Liver (tissue), 9 donors: ENCODE measurements around the gene NOTCH4. TPM values are rescaled to one million over a fixed set of nuclear protein-coding genes. Genes with fewer than 3 reads are reported as not detected.
A peak's percentile ranks its signal among the peaks of the same experiment; 100 is the strongest.

ENCODE experiments used
- DNase-seq: peaks from one replicate; pipeline ENCODE4 v3.0.0-alpha.2; 2017; ENCODE audit warnings: low spot score
- H3K27ac ChIP-seq, 2 donors: one replicate each; pipeline ENCODE4 v1.7.0; 2013; ENCODE audit warnings: inconsistent platforms in 2 of 2, low read length in 2 of 2, control low read depth in 1 of 2, low read depth in 1 of 2, mild to moderate bottlenecking in 1 of 2
- H3K27me3 ChIP-seq, 4 donors: one replicate each; pipeline versions ENCODE4 v1.6.1 to v1.7.0; 2013; ENCODE audit warnings: low read length in 3 of 4, inconsistent platforms in 1 of 4, mild to moderate bottlenecking in 1 of 4, moderate library complexity in 1 of 4; ENCODE audit not compliant: control insufficient read depth in 4 of 4, insufficient read depth in 4 of 4
- H3K36me3 ChIP-seq, 4 donors: one replicate each; pipeline versions ENCODE4 v1.6.1 to v1.7.0; 2013; ENCODE audit warnings: low read length in 3 of 4, mild to moderate bottlenecking in 3 of 4, low read depth in 1 of 4, moderate library complexity in 1 of 4; ENCODE audit not compliant: control insufficient read depth in 4 of 4, insufficient read depth in 3 of 4
- H3K4me1 ChIP-seq, 4 donors: one replicate each; pipeline versions ENCODE4 v1.6.1 to v1.7.0; 2013; ENCODE audit warnings: low read length in 3 of 4, mild to moderate bottlenecking in 3 of 4, moderate library complexity in 1 of 4; ENCODE audit not compliant: control insufficient read depth in 4 of 4, insufficient read depth in 4 of 4
- H3K4me3 ChIP-seq, 3 donors: one replicate each; pipeline versions ENCODE4 v1.6.1 to v1.7.0; 2013; ENCODE audit warnings: low read length in 3 of 3, control low read depth in 1 of 3, low read depth in 1 of 3, mild to moderate bottlenecking in 1 of 3
- H3K9ac ChIP-seq, 2 donors: one replicate each; pipeline ENCODE4 v1.7.0; 2013; ENCODE audit warnings: low read length in 2 of 2, mild to moderate bottlenecking in 2 of 2, moderate library complexity in 2 of 2, control low read depth in 1 of 2, low read depth in 1 of 2
- H3K9me3 ChIP-seq, 4 donors: one replicate each; pipeline versions ENCODE4 v1.6.1 to v1.7.0; 2013; ENCODE audit warnings: low read length in 3 of 4; ENCODE audit not compliant: control insufficient read depth in 4 of 4
- EGR1 ChIP-seq, 2 donors: IDR thresholded peaks; 2 replicates each; pipeline ENCODE4 v1.6.1; 2016 to 2018; ENCODE audit warnings: antibody characterized with exemption in 2 of 2, low read depth in 2 of 2
- FOXA1 ChIP-seq: IDR thresholded peaks from 2 replicates; pipeline ENCODE4 v1.6.1; 2016; ENCODE audit warnings: antibody characterized with exemption
- FOXA2 ChIP-seq: IDR thresholded peaks from 2 replicates; pipeline ENCODE4 v1.6.1; 2016; ENCODE audit warnings: antibody characterized with exemption
- GABPA ChIP-seq, 2 donors: IDR thresholded peaks in 1 of 2; conservative IDR thresholded peaks in 1 of 2; 2 replicates each; pipeline ENCODE4 v1.6.1; 2016; ENCODE audit warnings: antibody characterized with exemption in 2 of 2, mild to moderate bottlenecking in 1 of 2, moderate library complexity in 1 of 2
- HNF4A ChIP-seq, 2 donors: conservative IDR thresholded peaks; 2 replicates each; pipeline ENCODE4 v1.6.1; 2016; ENCODE audit warnings: antibody characterized with exemption in 2 of 2, mild to moderate bottlenecking in 2 of 2
- HNF4G ChIP-seq: IDR thresholded peaks from 2 replicates; pipeline ENCODE4 v1.6.1; 2016; ENCODE audit warnings: antibody characterized with exemption
- JUND ChIP-seq, 2 donors: IDR thresholded peaks; 2 replicates each; pipeline ENCODE4 v1.6.1; 2016; ENCODE audit warnings: antibody characterized with exemption in 2 of 2
- NR2F2 ChIP-seq: IDR thresholded peaks from 2 replicates; pipeline ENCODE4 v1.6.1; 2016; ENCODE audit warnings: antibody characterized with exemption
- RAD21 ChIP-seq, 2 donors: IDR thresholded peaks; 2 replicates each; pipeline ENCODE4 v1.6.1; 2016; ENCODE audit warnings: antibody characterized with exemption in 2 of 2, mild to moderate bottlenecking in 2 of 2
- RXRA ChIP-seq, 2 donors: IDR thresholded peaks; 2 replicates each; pipeline ENCODE4 v1.6.1; 2017 to 2018; ENCODE audit warnings: antibody characterized with exemption in 2 of 2, mild to moderate bottlenecking in 1 of 2
- SP1 ChIP-seq: IDR thresholded peaks from 2 replicates; pipeline ENCODE4 v1.6.1; 2018; ENCODE audit warnings: antibody characterized with exemption, mild to moderate bottlenecking
- TAF1 ChIP-seq: conservative IDR thresholded peaks from 2 replicates; pipeline ENCODE4 v1.6.1; 2016; ENCODE audit warnings: antibody characterized with exemption, mild to moderate bottlenecking
- YY1 ChIP-seq: IDR thresholded peaks from 2 replicates; pipeline ENCODE4 v1.6.1; 2016; ENCODE audit warnings: antibody characterized with exemption, mild to moderate bottlenecking
- WGBS: extraction: QIAGEN DNeasy Blood & Tissue Kit; methylation state at CpG from one replicate; pipeline ENCODE4 v1.1.7; 2013; 5-methylcytosine and 5-hydroxymethylcytosine counted together
- polyA plus RNA-seq, 2 donors: library from polyadenylated mRNA; stranded (reverse) in 1 of 2; unstranded in 1 of 2; fragments of 200-250 nt in 1 of 2; fragments of >200 nt in 1 of 2; fragmentation: Nextera tagmentation in 1 of 2; extraction: Ambion mirVana in 1 of 2; gene quantifications; one replicate each; pipeline versions ENCODE4 v1.2.1 to v1.2.3, GENCODE V29; 2013 to 2015
- total RNA-seq, 2 donors: library from RNA; depleted of rRNA; stranded (reverse); fragments of >200 nt; gene quantifications; one replicate each; pipeline ENCODE4 v1.2.3, GENCODE V29; 2014
- TF ChIP-seq, protein P1 (sequence below): fragments of 150-350 bp; IDR thresholded peaks from 2 replicates; pipeline ENCODE4 v1.5.1; 2017; ENCODE audit warnings: improper control_type of control experiment, low read depth, low read length; ENCODE audit not compliant: missing input control
- TF ChIP-seq, protein P2 (sequence below): IDR thresholded peaks from 2 replicates; pipeline ENCODE4 v1.6.1; 2016; ENCODE audit warnings: antibody characterized with exemption
- TF ChIP-seq, protein P3 (sequence below): IDR thresholded peaks from 2 replicates; pipeline ENCODE4 v1.6.1; 2016; ENCODE audit warnings: antibody characterized with exemption, mild to moderate bottlenecking
- TF ChIP-seq, protein P4 (sequence below): IDR thresholded peaks from 2 replicates; pipeline ENCODE4 v1.6.1; 2016; ENCODE audit warnings: antibody characterized with exemption
- TF ChIP-seq, protein P5 (sequence below): IDR thresholded peaks from 2 replicates; pipeline ENCODE4 v1.6.1; 2016; ENCODE audit warnings: antibody characterized with exemption
- donor health status: healthy.
- donor health status: healthy.
- donor health status: healthy.
- donor health status: healthy.
- donor health status: healthy.

NOTCH4 gene
- total and polyA plus RNA-seq, 4 donors = 2.6 to 15.1 (median 8.8) TPM

DNA sequence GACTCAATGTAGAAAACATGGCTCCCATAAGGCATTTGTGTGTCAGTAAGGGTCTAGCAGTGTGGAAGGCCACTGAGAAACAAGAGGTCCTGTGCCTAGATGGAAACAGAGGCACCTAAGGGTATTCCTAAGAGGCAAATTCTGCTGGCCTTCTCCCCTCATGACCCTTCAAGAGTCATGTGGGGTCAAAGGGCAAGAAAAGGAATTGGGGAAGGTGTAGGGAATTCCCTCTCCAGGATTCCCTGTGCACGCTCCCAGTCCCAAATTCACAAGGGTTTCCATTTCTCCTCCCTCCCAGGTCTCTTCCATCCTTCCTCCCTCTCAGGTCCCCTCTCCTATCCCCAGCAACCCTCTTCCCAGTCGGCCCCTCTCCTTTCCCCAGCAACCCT is 48.6 kb downstream of the NOTCH4 start:
- no peak for TF ChIP-seq SP1
- TF ChIP-seq FOXA1 = no peak
- TF ChIP-seq RXRA (IDR thresholded peaks at IDR 0.05) = no peak
- TF ChIP-seq, protein P1, sequence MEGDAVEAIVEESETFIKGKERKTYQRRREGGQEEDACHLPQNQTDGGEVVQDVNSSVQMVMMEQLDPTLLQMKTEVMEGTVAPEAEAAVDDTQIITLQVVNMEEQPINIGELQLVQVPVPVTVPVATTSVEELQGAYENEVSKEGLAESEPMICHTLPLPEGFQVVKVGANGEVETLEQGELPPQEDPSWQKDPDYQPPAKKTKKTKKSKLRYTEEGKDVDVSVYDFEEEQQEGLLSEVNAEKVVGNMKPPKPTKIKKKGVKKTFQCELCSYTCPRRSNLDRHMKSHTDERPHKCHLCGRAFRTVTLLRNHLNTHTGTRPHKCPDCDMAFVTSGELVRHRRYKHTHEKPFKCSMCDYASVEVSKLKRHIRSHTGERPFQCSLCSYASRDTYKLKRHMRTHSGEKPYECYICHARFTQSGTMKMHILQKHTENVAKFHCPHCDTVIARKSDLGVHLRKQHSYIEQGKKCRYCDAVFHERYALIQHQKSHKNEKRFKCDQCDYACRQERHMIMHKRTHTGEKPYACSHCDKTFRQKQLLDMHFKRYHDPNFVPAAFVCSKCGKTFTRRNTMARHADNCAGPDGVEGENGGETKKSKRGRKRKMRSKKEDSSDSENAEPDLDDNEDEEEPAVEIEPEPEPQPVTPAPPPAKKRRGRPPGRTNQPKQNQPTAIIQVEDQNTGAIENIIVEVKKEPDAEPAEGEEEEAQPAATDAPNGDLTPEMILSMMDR = no peak
- no peak for TF ChIP-seq HNF4A (conservative IDR thresholded peaks at IDR 0.05)
- no peak for TF ChIP-seq RAD21 (IDR thresholded peaks at IDR 0.05)
- no peak for TF ChIP-seq FOXA2
- TF ChIP-seq, protein P2, sequence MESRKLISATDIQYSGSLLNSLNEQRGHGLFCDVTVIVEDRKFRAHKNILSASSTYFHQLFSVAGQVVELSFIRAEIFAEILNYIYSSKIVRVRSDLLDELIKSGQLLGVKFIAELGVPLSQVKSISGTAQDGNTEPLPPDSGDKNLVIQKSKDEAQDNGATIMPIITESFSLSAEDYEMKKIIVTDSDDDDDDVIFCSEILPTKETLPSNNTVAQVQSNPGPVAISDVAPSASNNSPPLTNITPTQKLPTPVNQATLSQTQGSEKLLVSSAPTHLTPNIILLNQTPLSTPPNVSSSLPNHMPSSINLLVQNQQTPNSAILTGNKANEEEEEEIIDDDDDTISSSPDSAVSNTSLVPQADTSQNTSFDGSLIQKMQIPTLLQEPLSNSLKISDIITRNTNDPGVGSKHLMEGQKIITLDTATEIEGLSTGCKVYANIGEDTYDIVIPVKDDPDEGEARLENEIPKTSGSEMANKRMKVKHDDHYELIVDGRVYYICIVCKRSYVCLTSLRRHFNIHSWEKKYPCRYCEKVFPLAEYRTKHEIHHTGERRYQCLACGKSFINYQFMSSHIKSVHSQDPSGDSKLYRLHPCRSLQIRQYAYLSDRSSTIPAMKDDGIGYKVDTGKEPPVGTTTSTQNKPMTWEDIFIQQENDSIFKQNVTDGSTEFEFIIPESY = no peak
- TF ChIP-seq, protein P3, sequence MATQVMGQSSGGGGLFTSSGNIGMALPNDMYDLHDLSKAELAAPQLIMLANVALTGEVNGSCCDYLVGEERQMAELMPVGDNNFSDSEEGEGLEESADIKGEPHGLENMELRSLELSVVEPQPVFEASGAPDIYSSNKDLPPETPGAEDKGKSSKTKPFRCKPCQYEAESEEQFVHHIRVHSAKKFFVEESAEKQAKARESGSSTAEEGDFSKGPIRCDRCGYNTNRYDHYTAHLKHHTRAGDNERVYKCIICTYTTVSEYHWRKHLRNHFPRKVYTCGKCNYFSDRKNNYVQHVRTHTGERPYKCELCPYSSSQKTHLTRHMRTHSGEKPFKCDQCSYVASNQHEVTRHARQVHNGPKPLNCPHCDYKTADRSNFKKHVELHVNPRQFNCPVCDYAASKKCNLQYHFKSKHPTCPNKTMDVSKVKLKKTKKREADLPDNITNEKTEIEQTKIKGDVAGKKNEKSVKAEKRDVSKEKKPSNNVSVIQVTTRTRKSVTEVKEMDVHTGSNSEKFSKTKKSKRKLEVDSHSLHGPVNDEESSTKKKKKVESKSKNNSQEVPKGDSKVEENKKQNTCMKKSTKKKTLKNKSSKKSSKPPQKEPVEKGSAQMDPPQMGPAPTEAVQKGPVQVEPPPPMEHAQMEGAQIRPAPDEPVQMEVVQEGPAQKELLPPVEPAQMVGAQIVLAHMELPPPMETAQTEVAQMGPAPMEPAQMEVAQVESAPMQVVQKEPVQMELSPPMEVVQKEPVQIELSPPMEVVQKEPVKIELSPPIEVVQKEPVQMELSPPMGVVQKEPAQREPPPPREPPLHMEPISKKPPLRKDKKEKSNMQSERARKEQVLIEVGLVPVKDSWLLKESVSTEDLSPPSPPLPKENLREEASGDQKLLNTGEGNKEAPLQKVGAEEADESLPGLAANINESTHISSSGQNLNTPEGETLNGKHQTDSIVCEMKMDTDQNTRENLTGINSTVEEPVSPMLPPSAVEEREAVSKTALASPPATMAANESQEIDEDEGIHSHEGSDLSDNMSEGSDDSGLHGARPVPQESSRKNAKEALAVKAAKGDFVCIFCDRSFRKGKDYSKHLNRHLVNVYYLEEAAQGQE = no peak
- no peak for TF ChIP-seq NR2F2
- TF ChIP-seq, protein P4, sequence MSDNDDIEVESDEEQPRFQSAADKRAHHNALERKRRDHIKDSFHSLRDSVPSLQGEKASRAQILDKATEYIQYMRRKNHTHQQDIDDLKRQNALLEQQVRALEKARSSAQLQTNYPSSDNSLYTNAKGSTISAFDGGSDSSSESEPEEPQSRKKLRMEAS = no peak
- TF ChIP-seq GABPA (IDR thresholded peaks at IDR 0.05 in 1 of 2, conservative IDR thresholded peaks at IDR 0.05 in 1 of 2) = no peak
- TF ChIP-seq, protein P5, sequence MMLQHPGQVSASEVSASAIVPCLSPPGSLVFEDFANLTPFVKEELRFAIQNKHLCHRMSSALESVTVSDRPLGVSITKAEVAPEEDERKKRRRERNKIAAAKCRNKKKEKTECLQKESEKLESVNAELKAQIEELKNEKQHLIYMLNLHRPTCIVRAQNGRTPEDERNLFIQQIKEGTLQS = no peak
- no peak for TF ChIP-seq YY1
- TF ChIP-seq HNF4G = no peak
- Histone ChIP-seq H3K36me3 (peaks cover 0 to 12% (median 3%) of the 10 kb centered on the region in 4 donors), H3K27ac (peak overlapping the region; percentile 84 to 96), H3K27me3 (no peaks in the 10 kb centered on the region), H3K9me3 (no peaks in the 10 kb centered on the region), H3K9ac (peak overlapping the region; percentile 86 to 97), H3K4me1 (peaks cover 0 to 50% (median 42%) of the 10 kb centered on the region in 4 donors), H3K4me3 (peak overlapping the region; percentile 84 to 96 (median 86))
- DNase-seq = no peak
- 11% methylated on average over 2 of the region's 2 CpGs for WGBS

DNA sequence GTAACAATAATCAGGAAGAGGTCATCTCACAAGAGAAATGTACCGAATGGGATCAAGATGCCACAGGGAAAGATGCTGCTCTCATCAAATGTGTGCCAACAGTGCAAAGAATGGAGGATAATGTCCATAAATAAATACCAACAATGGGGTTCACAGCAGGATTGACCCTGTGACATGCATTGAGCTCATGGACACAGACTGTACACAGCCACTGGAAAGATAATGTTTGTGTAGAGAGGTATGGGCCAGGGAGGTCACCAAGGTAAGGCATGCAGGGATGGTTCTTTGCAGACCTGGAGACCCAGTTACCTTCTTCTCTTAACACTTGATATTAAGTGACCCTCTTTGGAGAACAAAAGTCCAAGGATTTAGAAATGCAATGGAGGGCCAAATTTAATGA is 49.5 kb downstream of the NOTCH4 start:
- Histone ChIP-seq H3K9me3 (no peaks in the 10 kb centered on the region), H3K27me3 (no peaks in the 10 kb centered on the region), H3K4me1 (peaks cover 0 to 44% (median 37%) of the 10 kb centered on the region in 4 donors), H3K4me3 (no peak overlapping the region), H3K27ac (no peak overlapping the region), H3K9ac (no peak overlapping the region), H3K36me3 (peaks cover 3 to 18% (median 5%) of the 10 kb centered on the region in 4 donors)
- WGBS = 92% methylated on average over 1 of the region's 1 CpG
- DNase-seq = no peak
- TF ChIP-seq YY1 (no peak), FOXA1 (no peak), GABPA (IDR thresholded peaks at IDR 0.05 in 1 of 2, conservative IDR thresholded peaks at IDR 0.05 in 1 of 2) (no peak), HNF4G (no peak), RXRA (IDR thresholded peaks at IDR 0.05) (no peak), NR2F2 (no peak), SP1 (no peak), FOXA2 (no peak), EGR1 (IDR thresholded peaks at IDR 0.05; ENCODE audit: low read depth in 2 of 2) (no peak), RAD21 (IDR thresholded peaks at IDR 0.05) (no peak), TAF1 (no peak), HNF4A (conservative IDR thresholded peaks at IDR 0.05) (no peak), JUND (IDR thresholded peaks at IDR 0.05) (no peak)
- TF ChIP-seq, protein P1 = no peak
- TF ChIP-seq, protein P5 = no peak
- TF ChIP-seq, protein P4 = no peak
- TF ChIP-seq, protein P2 = no peak
